Activated T-cell treated with anti-CD3 and anti-CD28 coated beads for 48 hours (primary cell): Measurements from ENCODE around the gene ABCA12.

ENCODE experiments used
- DNase-seq: peaks from one replicate; pipeline ENCODE4 v3.0.0-alpha.2; 2020; ENCODE audit warnings: low read depth

ABCA12 gene

DNA sequence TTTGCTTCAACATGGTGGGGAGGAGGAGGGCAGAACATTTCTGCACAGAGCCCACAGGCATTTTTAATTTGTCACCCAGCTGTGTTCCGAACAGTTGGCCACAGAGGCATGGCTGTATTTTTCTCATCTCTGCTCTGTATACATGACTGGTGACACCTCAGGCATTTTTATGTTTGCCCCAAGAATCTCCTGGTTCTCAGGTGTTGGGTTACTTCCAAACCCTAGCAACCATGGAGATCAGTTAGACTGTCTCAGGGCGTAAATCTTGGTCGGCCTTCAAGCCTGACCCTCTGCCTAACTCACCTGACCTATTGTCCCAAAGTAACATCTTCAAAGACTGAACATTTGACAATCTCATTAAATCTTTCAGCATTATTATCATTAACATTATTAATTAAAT, 100.0 kb downstream of the ABCA12 start:
- no peak for DNase-seq

- no peak for DNase-seq
Observed at GRCh38 chr2:215036314-215036713, 102.1 kb downstream of the ABCA12 start.

DNA sequence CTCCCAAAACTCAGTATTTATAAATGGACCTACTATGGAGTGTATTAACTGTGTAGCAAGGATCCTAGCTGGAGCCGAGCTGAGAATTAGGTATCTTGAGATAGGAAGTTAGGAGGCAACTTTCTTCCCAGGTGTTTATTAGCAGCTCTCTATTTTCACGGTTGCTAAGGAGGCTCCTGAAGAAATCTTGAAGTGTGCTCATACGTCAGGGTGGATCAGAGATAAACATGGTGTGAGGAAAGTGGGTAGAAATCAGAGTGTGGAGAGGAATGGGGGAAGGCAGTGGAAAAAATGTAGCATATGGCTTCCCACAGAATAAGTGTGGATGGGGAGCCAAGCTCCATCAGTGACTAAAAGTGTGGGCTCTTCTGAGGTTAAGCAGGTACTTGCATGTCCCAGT, 104.3 kb downstream of the ABCA12 start:
- no peak for DNase-seq

DNA sequence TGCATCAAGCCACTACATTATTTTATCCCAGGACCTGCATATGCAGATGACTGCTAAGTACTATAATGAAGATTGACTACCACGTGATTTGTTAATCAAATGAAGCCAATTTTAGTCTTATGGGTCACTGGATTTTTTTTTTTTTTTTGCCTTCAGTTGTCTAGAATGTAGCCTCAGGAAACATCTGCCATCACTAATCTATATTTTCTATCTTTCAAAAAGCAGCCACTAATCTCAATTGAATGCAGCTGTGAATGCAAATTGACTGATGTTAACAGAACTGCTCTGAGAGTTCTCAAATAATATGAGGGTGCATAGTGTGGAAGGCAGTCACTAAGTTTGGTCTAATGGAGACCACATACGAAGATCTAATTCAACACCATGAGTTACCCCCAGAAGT, 106.3 kb downstream of the ABCA12 start:
- no peak for DNase-seq

DNA sequence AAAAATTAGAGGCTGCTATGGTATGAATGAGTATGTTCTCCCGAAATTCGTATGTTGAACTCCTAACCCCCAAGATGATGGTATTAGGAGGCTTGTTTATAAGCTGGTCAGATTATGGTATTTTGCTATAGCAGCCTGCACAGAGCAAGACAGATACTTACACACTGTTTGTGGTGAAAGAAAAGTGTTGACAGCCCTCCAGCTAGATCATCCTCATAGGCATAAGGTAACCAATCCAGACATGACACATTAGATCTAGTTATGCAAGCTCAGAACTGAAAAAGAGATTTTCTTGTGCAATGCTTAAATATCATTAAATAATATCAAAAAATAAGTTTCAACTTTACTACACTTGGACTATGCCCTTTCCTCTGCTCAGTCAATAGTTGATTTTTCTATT, 107.1 kb downstream of the ABCA12 start:
- no peak for DNase-seq

DNA sequence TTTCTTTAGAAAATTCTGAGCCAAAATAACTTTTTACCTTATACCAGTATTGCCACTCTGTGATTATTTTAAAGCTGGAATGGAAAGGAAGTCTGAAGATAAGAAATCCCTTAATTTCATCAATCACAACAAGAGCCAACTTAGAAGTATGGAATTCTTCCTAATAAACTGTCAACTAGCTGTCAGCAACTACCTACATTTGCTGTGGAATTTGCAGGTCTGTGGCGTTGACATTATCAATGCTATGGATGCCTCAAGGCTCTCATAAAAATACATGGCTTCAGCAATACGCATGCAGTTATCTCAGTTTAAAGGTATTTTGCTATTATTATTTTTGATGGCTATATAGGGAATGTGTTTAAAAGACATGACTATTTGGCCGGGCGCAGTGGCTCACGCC, 108.5 kb downstream of the ABCA12 start:
- no peak for DNase-seq

GRCh38 chr2:215028231-215028630, 110.2 kb downstream of the ABCA12 start:
- DNase-seq, result no peak

DNA sequence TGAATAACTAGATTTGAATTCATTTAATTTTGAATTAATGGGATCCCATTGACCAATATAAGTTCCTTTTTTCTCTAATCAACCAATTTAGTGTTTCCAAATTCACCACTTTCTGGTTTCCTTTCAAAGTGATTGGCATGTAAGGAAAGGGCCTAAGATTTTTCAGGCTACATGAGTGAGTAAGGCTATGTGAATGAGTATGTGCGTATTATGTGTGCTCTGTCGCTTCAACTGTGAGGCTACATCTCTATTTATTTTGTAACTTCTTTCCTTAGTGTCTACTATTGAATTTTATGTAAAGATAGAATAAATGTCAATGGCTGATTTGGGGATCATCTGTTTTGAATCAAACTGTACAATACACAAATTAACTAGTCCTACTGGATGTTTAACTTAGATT, 110.6 kb downstream of the ABCA12 start:
- no peak for DNase-seq

GRCh38 chr2:215022910-215023309, 115.5 kb downstream of the ABCA12 start:
- no peak for DNase-seq

DNA sequence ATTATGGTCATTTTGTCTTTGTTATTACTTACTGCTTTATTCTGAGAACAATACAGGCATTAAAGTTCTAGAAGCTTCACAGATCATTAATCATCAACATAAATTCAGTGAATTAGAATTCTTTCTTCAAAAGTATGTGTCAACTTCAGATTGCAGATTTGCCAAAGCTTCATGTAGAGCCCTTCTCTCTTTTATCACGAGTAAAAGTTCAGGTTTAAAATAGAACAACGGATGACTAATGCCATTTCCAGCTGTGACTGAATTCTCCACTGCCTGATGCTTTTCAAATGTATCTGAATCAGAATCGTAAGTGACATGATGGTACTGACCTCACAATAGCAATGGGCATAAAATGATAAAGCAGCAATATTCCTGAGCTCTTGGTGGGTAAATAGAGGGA, 116.0 kb downstream of the ABCA12 start:
- DNase-seq, result no peak

DNA sequence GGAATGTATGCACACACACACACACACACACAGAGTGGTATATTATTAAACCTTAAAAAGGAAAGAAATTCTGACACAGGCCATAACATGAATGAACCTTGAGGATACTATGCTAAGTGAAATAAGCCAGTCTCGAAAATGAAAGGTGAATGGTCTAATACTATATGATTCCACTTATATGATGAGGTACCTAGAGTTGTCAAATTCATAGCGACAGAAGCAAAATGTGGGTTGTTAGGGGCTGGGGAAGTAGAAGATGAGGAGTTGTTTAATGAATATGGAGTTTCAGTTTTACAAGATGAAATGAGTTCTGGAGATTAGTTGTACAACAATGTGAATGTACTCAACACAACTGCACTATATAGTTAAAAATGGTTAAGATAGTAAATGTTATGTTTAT, 118.1 kb downstream of the ABCA12 start:
- no peak for DNase-seq

- DNase-seq, result no peak
Observed at GRCh38 chr2:215019521-215020145, 118.8 kb downstream of the ABCA12 start.

GRCh38 chr2:215019085-215019484, 119.3 kb downstream of the ABCA12 start:
- DNase-seq, result no peak

- no peak for DNase-seq
Observed at GRCh38 chr2:215015421-215015820, 123.0 kb downstream of the ABCA12 start.

GRCh38 chr2:215010390-215010789, 128.0 kb downstream of the ABCA12 start:
- no peak for DNase-seq

DNA sequence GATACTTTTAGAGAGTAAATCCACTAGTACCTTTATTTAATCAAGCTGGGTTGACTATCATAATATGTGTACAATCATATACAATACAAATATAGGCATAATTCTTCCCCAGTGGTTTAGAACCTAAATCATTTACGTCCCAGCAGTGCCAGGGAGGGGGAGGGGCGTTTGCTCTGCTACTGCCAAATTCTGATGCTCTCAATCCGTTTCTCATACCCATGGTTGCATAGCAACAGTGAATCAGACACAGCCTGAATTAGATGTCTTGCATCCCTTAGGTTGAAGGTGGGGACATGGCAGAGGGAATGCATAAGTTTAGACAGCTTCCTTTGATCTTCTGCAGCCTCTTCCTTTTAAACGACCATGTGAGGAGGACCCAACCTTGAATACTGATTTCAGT, 135.4 kb downstream of the ABCA12 start:
- DNase-seq, result no peak

- no peak for DNase-seq
Observed at GRCh38 chr2:215002500-215002899, 135.9 kb downstream of the ABCA12 start.

DNA sequence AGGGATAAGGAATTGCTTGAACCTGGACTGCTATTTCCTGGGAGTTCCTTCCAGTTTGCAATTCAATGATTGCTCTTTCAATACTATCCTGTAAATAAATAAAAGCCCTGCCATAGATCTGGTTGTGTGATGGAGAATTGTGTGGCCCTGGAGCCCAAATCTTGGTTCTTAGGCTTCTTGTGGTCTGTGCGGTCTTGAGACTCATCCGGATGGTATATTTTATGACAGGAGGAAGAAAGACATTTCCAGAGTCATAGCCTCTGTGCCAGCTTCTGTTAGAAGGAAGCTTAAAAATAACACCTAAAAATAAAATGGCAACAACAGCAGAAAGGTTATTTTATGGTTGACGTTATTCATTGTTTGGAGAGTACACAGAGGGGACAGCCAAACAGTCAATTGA, 137.7 kb downstream of the ABCA12 start:
- DNase-seq, result no peak

DNA sequence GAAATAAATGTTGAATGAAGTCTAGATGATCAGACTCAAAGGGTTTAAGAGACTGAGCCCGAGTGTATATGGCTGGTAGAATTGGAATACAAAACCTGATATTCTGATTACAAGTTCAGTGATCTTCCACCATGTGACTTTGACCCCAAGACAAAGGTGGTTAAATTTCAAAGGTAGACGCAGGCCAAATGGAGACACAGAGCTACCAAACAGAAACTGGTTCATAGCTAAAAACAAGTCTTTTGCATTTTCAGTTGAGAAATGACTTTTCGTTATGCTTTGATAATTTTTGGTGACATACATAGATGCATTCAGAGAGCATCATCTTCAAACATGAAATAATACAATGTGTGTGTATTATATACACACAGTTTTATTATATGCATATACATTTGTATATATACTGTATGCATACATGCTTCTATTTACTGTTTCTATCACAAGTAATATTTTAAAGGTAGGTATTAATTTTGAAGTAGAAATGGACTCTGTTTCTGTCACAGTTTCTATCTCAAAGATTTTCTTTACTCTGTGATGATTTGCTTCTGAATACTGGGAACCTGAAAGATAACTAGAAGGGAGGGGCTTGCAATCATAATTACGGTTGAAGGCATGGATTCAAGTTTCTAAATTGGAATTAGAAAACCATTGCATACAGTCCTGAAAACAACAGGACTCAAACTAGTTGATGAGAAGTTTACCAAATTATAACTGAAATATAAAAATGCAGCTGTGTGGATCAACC, 142.3 kb downstream of the ABCA12 start:
- no peak for DNase-seq

DNA sequence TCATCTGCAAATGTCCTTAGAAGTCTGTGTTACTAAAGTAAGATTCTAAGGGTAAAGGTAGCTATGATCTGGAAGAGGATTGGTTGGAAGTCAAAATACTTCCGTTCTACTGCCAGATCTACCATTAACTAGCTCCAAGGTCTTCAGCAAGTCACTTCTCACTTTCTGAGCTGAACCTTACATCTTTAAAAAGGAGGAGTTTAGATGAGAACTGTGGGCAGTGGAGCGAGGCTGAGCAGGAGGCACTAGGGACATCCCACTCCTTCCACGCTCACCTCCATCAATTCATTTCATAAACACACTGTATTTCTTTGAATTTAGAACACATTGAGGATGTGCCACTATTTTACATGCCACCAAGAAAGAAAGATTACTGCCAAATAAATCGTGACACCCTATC, 143.0 kb downstream of the ABCA12 start:
- DNase-seq, result no peak

- DNase-seq, result no peak
Observed at GRCh38 chr2:214992911-214993310, 145.5 kb downstream of the ABCA12 start.

- DNase-seq, result no peak
Observed at GRCh38 chr2:214989187-214989586, 149.2 kb downstream of the ABCA12 start.

- no peak for DNase-seq
Observed at GRCh38 chr2:214987261-214987660, 151.2 kb downstream of the ABCA12 start.

GRCh38 chr2:214985619-214986018, 152.8 kb downstream of the ABCA12 start:
- DNase-seq, result no peak
